MCF 10A (cell line): ENCODE results near the gene LINGO1. TPM values are rescaled to one million over a fixed set of nuclear protein-coding genes. Genes with fewer than 3 reads are reported as not detected.

ENCODE experiments used
- BruUV-seq: library from RNA; stranded (reverse); fragments of 400-500 nt; replicated peaks from 2 replicates; lab custom pipeline; 2021; lab: Mats Ljungman, UMichigan
- CTCF ChIA-PET: fragments of 300-600 bp; sonication (Branson Sonifier 250); formaldehyde crosslinking; extraction: SDS; loops from one replicate; lab custom pipeline; 2021; ENCODE audit warnings: antibody characterized with exemption, inconsistent platforms; lab: Yijun Ruan, JAX
- POLR2A ChIA-PET: fragments of 300-600, 350-650 bp; sonication (Branson Sonifier 250); formaldehyde crosslinking; extraction: SDS; loops from one replicate; lab custom pipeline; 2020; ENCODE audit warnings: antibody characterized with exemption, inconsistent platforms; lab: Yijun Ruan, JAX
- DNase-seq: peaks from one replicate; pipeline ENCODE4 v3.0.0-alpha.2; 2018; ENCODE audit not compliant: unreplicated experiment
- H3K27ac Mint-ChIP-seq: one replicate; pipeline ENCODE4 v1.8.0; 2022; ENCODE audit warnings: mild to moderate bottlenecking, low read depth, mixed read lengths; ENCODE audit not compliant: unreplicated experiment
- H3K27me3 Mint-ChIP-seq: one replicate; pipeline ENCODE4 v1.8.0; 2022; ENCODE audit warnings: mixed read lengths; ENCODE audit not compliant: insufficient read depth, unreplicated experiment
- H3K36me3 Mint-ChIP-seq: one replicate; pipeline ENCODE4 v1.8.0; 2022; ENCODE audit warnings: mild to moderate bottlenecking, moderate library complexity, mixed read lengths; ENCODE audit not compliant: insufficient read depth, unreplicated experiment
- H3K4me1 Mint-ChIP-seq: one replicate; pipeline ENCODE4 v1.8.0; 2022; ENCODE audit warnings: mixed read lengths; ENCODE audit not compliant: insufficient read depth, unreplicated experiment
- H3K4me3 Mint-ChIP-seq: one replicate; pipeline ENCODE4 v1.8.0; 2022; ENCODE audit warnings: mild to moderate bottlenecking, moderate library complexity, mixed read lengths; ENCODE audit not compliant: unreplicated experiment
- H3K9me3 Mint-ChIP-seq: one replicate; pipeline ENCODE4 v1.8.0; 2022; ENCODE audit warnings: mixed read lengths; ENCODE audit not compliant: unreplicated experiment
- CTCF ChIP-seq: fragments of 200-600 bp; IDR thresholded peaks from one replicate; pipeline ENCODE4 v1.8.0; 2022; ENCODE audit warnings: antibody characterized with exemption, mild to moderate bottlenecking; ENCODE audit not compliant: unreplicated experiment
- intact Hi-C: fragments of 100-400 bp; cut with micrococcal nuclease; formaldehyde crosslinking; loops from 2 replicates; pipeline ENCODE4 v1.14.1; 2022
- total RNA-seq: library from RNA; stranded (reverse); gene quantifications from 2 replicates; pipeline ENCODE4 v1.2.3, GENCODE V29; 2022

Gene LINGO1
- total RNA-seq, 1 experiment from 2014 or later = not detected

- ChIA-PET POLR2A (no interaction called here), CTCF (interaction anchor here (0.6 to 0.9 kb wide), 2 partner anchors 15 to 240 kb away, joined by 3 to 4 read pairs; no protein-coding TSS in a partner anchor)
- Mint-ChIP-seq H3K4me1 (no peaks in the 10 kb centered on the region), H3K9me3 (no peaks in the 10 kb centered on the region), H3K27me3 (peaks cover 17% of the 10 kb centered on the region), H3K36me3 (no peaks in the 10 kb centered on the region), H3K4me3 (no peak overlapping the region), H3K27ac (no peak overlapping the region)
- intact Hi-C loops = no loop called here
- DNase-seq = peak; percentile 13
- no peak for TF ChIP-seq CTCF
- no TSS peak for BruUV-seq
Measured at GRCh38 chr15:77580996-77581682, 51.6 kb downstream of the LINGO1 start.

GRCh38 chr15:77579498-77580188 lies 53.1 kb downstream of the LINGO1 start:
- no peak overlapping the region for H3K27ac Mint-ChIP-seq
- H3K4me3 Mint-ChIP-seq = no peak overlapping the region
- DNase-seq = no peak
- H3K27me3 Mint-ChIP-seq = peaks cover 11% of the 10 kb centered on the region
- no peaks in the 10 kb centered on the region for H3K4me1 Mint-ChIP-seq
- ChIA-PET CTCF (interaction anchor here (0.6 kb wide), 1 partner anchor 51 kb away, joined by 3 read pairs; no protein-coding TSS in a partner anchor), POLR2A (no interaction called here)
- H3K9me3 Mint-ChIP-seq = no peaks in the 10 kb centered on the region
- intact Hi-C loops = no loop called here
- BruUV-seq = no TSS peak
- TF ChIP-seq CTCF = no peak
- H3K36me3 Mint-ChIP-seq = no peaks in the 10 kb centered on the region

GRCh38 chr15:77578641-77579372 lies 53.9 kb downstream of the LINGO1 start:
- Mint-ChIP-seq H3K36me3 (no peaks in the 10 kb centered on the region), H3K27ac (no peak overlapping the region), H3K4me1 (no peaks in the 10 kb centered on the region), H3K27me3 (peaks cover 11% of the 10 kb centered on the region), H3K4me3 (no peak overlapping the region), H3K9me3 (no peaks in the 10 kb centered on the region)
- no TSS peak for BruUV-seq
- ChIA-PET POLR2A (no interaction called here), CTCF (no interaction called here)
- intact Hi-C loops = no loop called here
- no peak for TF ChIP-seq CTCF
- no peak for DNase-seq

GRCh38 chr15:77577366-77577950 lies 55.3 kb downstream of the LINGO1 start:
- Mint-ChIP-seq H3K4me3 (no peak overlapping the region), H3K36me3 (no peaks in the 10 kb centered on the region), H3K27me3 (peaks cover 11% of the 10 kb centered on the region), H3K9me3 (no peaks in the 10 kb centered on the region), H3K4me1 (no peaks in the 10 kb centered on the region), H3K27ac (no peak overlapping the region)
- no TSS peak for BruUV-seq
- intact Hi-C loops = no loop called here
- ChIA-PET POLR2A (no interaction called here), CTCF (no interaction called here)
- no peak for DNase-seq
- TF ChIP-seq CTCF = no peak
